Heart left ventricle (tissue), 16 donors: Measurements from ENCODE around the gene SPTY2D1. TPM values are rescaled to one million over a fixed set of nuclear protein-coding genes. Genes with fewer than 3 reads are reported as not detected.

Experiments used
- ATAC-seq, 4 donors: fragments of 200-7000 bp; cut with Tn5 transposase; one replicate each; pipeline ENCODE4 v1.9.1; 2020 to 2022; ENCODE audit warnings: moderate library complexity in 4 of 4, mild to moderate bottlenecking in 3 of 4, moderate number of reproducible peaks in 1 of 4
- DNase-seq, 5 donors: peaks; one replicate each; pipeline ENCODE4 v3.0.0-alpha.2; 2020
- H3K27ac ChIP-seq, 12 donors: fragments of 200-600 bp; sonication (generic) in 4 of 12; one replicate each; pipeline versions ENCODE4 v1.5.0 to v1.8.0; 2016 to 2022; ENCODE audit warnings: mild to moderate bottlenecking in 2 of 12
- H3K27me3 ChIP-seq, 9 donors: fragments of 200-600 bp; sonication (generic) in 2 of 9; one replicate each; pipeline versions ENCODE4 v1.5.1 to v1.8.0; 2016 to 2022; ENCODE audit warnings: mild to moderate bottlenecking in 3 of 9
- H3K36me3 ChIP-seq, 9 donors: fragments of 200-600 bp; sonication (generic) in 2 of 9; one replicate each; pipeline versions ENCODE4 v1.5.0 to v1.8.0; 2018 to 2022; ENCODE audit warnings: mild to moderate bottlenecking in 2 of 9
- H3K4me1 ChIP-seq, 12 donors: fragments of 200-600 bp; sonication (generic) in 4 of 12; one replicate each; pipeline versions ENCODE4 v1.5.0 to v1.8.0; 2016 to 2022; ENCODE audit warnings: mild to moderate bottlenecking in 3 of 12
- H3K4me3 ChIP-seq, 12 donors: fragments of 200-600 bp; sonication (generic) in 4 of 12; one replicate each; pipeline versions ENCODE4 v1.5.0 to v1.8.0; 2017 to 2022; ENCODE audit warnings: mild to moderate bottlenecking in 9 of 12, moderate library complexity in 4 of 12
- H3K9me3 ChIP-seq, 12 donors: fragments of 200-600 bp; sonication (generic) in 4 of 12; one replicate each; pipeline versions ENCODE4 v1.5.0 to v1.8.0; 2016 to 2022; ENCODE audit warnings: mild to moderate bottlenecking in 1 of 12
- POLR2A ChIP-seq, 2 donors: fragments of 450-650 bp; IDR thresholded peaks; one replicate each; pipeline ENCODE4 v1.6.1; 2017; ENCODE audit warnings: antibody characterized with exemption in 2 of 2, mild to moderate bottlenecking in 2 of 2, moderate library complexity in 2 of 2
- WGBS, 4 donors: extraction: QIAGEN DNeasy Blood & Tissue Kit in 2 of 4; methylation state at CpG; one replicate each; pipeline versions ENCODE4 v1.1.5 to v1.1.7; 2013 to 2018; 5-methylcytosine and 5-hydroxymethylcytosine counted together
- intact Hi-C, 10 donors: fragments of 100-400 bp; cut with DNase I; formaldehyde crosslinking; loops; one replicate each; pipeline versions ENCODE4 v1.11.1 to v1.14.2; 2022
- polyA plus RNA-seq, 2 donors: library from polyadenylated mRNA; stranded (reverse); fragments of 200-250 nt; gene quantifications; one replicate each; pipeline ENCODE4 v1.2.3, GENCODE V29; 2013
- total RNA-seq, 9 donors: library from RNA; depleted of rRNA in 2 of 9; stranded (reverse); fragments of >200 nt in 2 of 9; fragmentation: NEBNext Ultra II Directional in 3 of 9; extraction: Animal tissue kit (Norgen Biotek cat#: 25700) in 3 of 9; gene quantifications; one replicate each; pipeline versions ENCODE4 v1.1.0 to v1.2.4, GENCODE V29; 2016 to 2023
- TF ChIP-seq, protein P1 (sequence below), 12 donors: fragments of 200-600 bp; sonication (generic) in 4 of 12; IDR thresholded peaks; one replicate each; pipeline versions ENCODE4 v1.5.0 to v1.8.0; 2018 to 2022; ENCODE audit warnings: antibody characterized with exemption in 12 of 12, mild to moderate bottlenecking in 5 of 12
- donor health status: ischemic (EF 13 %, LVEDD 7.1; RV severe dilation, severe dysfunction).
- donor health status: healthy with polysubstance abuse.
- donor health status: DM: no; HTN: yes; CAD: no.
- donor health status: DM: no; HTN: no; CAD: no.
- donor health status: ischemic (EF 25% LVEDD 6.9; RV normal size, moderate dysfunction).
- donor health status: ischemic (EF 25% LVEDD 5.7; RV mildly dilated, moderate dysfunction).
- donor health status: healthy.
- donor health status: DM: yes; HTN: yes; CAD: no.
- donor health status: ischemic (EF 35%, LVEDD 5.7; RV mildly dilated, moderate dysfunction).
- donor health status: nonischemic (EF 11% LVEDD 7.7; RV severe dilation, severe dysfunction).
- donor health status: DM: yes; HTN: yes; CAD: no.
- donor health status: PGD.
- donor health status: ischemic (EF 29% LVEDD 5.4; RV normal size, mild dysfunction).
- donor health status: nonischemic (EF 23%, LVEDD 6.1; RV moderate dilation, normal function).

The SPTY2D1 gene
- total and polyA plus RNA-seq, 11 donors, result 1.7 to 13.3 (median 10.8) TPM

DNA sequence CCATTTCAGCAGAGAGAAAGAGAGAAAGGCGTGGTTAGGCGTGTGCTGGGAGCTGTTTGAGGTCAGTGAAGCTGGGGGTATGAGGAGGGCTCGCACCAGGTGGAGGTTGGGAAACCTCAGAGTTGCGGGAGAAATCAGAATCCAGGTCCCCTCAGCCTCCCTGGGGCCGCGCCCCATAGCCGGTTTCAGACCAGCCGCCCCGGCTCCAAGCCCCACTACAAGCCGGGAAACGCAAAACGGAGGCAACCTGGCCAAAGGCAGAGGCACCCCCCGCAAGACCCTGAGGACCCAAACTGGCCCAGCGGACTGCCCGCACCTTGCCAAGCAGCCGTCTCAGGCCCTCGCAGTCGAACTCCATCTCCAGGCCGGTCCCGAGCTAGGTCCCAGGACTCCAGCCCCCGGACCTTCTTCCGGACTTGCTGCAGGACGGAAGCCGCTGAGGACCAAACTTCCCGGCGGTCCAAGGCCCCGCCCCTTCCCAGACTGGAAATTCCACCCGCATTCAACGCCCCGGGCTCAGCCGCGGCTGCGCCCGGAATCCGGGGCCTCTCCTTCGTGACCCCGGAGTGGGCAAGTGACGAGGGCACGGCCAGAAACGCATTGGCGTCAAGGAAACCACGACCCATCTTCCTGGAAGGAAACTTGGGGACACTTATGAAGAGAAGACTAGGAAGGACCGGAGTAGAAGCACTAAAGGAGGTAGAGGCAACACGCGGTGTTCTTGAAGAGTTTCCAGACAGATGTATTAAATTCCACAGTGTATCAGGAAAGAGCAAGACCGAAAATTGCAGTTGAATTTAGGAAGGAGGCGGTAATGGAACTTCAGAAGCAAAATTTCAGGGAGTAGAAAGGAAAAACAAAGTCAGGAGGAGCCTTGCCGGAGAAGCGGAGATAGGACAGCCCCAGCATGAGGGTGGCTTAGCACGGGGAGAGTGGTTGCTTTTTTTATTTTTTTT is 45.6 kb downstream of the SPTY2D1 start, which contains the start of gene UEVLD:
UEVLD (minus strand) TSS at position 438 of the 956 bp plus-strand sequence; CDS start at position 358, 80 bp downstream.
- intact Hi-C loops, result loop anchor here in 7 of 10 donors (1.0 to 10.0 kb wide), 7 partner anchors 44 to 134 kb away; partner anchors contain the start of genes SPTY2D1 (in 6 of the 7), TMEM86A (in 2 of the 7) and TSG101 (in 1 of the 7)
- peaks cover 0 to 8% (median 0%) of the 10 kb centered on the region in 9 donors for H3K36me3 ChIP-seq
- ATAC-seq (peak; percentile 93 to 99 (median 97)), DNase-seq (peak; percentile 92 to 94 (median 93))
- no peaks in the 10 kb centered on the region for H3K9me3 ChIP-seq
- no peaks in the 10 kb centered on the region for H3K27me3 ChIP-seq
- peak in 1 of 2 donors; percentile 73 for TF ChIP-seq POLR2A (IDR thresholded peaks at IDR 0.05)
- TF ChIP-seq, protein P1, sequence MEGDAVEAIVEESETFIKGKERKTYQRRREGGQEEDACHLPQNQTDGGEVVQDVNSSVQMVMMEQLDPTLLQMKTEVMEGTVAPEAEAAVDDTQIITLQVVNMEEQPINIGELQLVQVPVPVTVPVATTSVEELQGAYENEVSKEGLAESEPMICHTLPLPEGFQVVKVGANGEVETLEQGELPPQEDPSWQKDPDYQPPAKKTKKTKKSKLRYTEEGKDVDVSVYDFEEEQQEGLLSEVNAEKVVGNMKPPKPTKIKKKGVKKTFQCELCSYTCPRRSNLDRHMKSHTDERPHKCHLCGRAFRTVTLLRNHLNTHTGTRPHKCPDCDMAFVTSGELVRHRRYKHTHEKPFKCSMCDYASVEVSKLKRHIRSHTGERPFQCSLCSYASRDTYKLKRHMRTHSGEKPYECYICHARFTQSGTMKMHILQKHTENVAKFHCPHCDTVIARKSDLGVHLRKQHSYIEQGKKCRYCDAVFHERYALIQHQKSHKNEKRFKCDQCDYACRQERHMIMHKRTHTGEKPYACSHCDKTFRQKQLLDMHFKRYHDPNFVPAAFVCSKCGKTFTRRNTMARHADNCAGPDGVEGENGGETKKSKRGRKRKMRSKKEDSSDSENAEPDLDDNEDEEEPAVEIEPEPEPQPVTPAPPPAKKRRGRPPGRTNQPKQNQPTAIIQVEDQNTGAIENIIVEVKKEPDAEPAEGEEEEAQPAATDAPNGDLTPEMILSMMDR (IDR thresholded peaks at IDR 0.05), result no peak
- H3K27ac ChIP-seq, result peak within 1 kb of the TSS; percentile 51 to 91 (median 86)
- H3K4me3 ChIP-seq, result peak within 1 kb of the TSS; percentile 68 to 97 (median 86)
- 0 to 1% (median 1%) methylated on average over 46 to 50 of the region's 50 CpGs for WGBS, 4 donors
- H3K4me1 ChIP-seq, result peaks cover 4 to 42% (median 30%) of the 10 kb centered on the region in 12 donors

- Histone ChIP-seq H3K9me3 (no peaks in the 10 kb centered on the region), H3K4me3 (no peak overlapping the region), H3K36me3 (peaks cover 0 to 38% (median 23%) of the 10 kb centered on the region in 9 donors), H3K27ac (no peak overlapping the region), H3K27me3 (no peaks in the 10 kb centered on the region), H3K4me1 (peaks cover 0 to 5% (median 2%) of the 10 kb centered on the region in 12 donors)
- WGBS, 4 donors, result 90 to 95% (median 94%) methylated on average over 1 of the region's 1 CpG
- intact Hi-C loops, result loop anchor here in 1 of 10 donors (10.0 kb wide), 1 partner anchor 53 kb away; the partner anchor contains the start of gene SPTY2D1
- ATAC-seq, result no peak
- no peak for DNase-seq
- TF ChIP-seq, protein P1 (IDR thresholded peaks at IDR 0.05), result no peak
- TF ChIP-seq POLR2A (IDR thresholded peaks at IDR 0.05), result no peak
These were observed 52.3 kb downstream of the SPTY2D1 start for GRCh38 chr11:18581825-18582224.

- Histone ChIP-seq H3K4me3 (no peak overlapping the region), H3K9me3 (no peaks in the 10 kb centered on the region), H3K36me3 (peaks cover 0 to 50% (median 38%) of the 10 kb centered on the region in 9 donors), H3K27me3 (no peaks in the 10 kb centered on the region), H3K27ac (no peak overlapping the region), H3K4me1 (peaks cover 0 to 5% (median 0%) of the 10 kb centered on the region in 12 donors)
- DNase-seq, result no peak
- WGBS, 4 donors, result 77 to 82% (median 80%) methylated on average over 2 of the region's 2 CpGs
- TF ChIP-seq, protein P1 (IDR thresholded peaks at IDR 0.05), result no peak
- no peak for TF ChIP-seq POLR2A (IDR thresholded peaks at IDR 0.05)
- no peak for ATAC-seq
- intact Hi-C loops, result loop anchor here in 1 of 10 donors (10.0 kb wide), 1 partner anchor 55 kb away; the partner anchor contains the start of gene SPTY2D1
These were observed 53.9 kb downstream of the SPTY2D1 start for GRCh38 chr11:18580113-18580766.
